Mesothelial cell of epicardium (in vitro differentiated cells): ENCODE data around the gene FGF2. TPM values are rescaled to one million over a fixed set of nuclear protein-coding genes. Genes with fewer than 3 reads are reported as not detected.

Experiments used
- DNase-seq, 2 experiments: peaks; one replicate each; pipeline ENCODE4 v3.0.0; 2021; ENCODE audit warnings: low spot score in 2 of 2; ENCODE audit not compliant: unreplicated experiment in 2 of 2
- H3K27ac Mint-ChIP-seq: 2 replicates; pipeline ENCODE4 v1.8.0; 2021; ENCODE audit warnings: mixed read lengths
- H3K27me3 Mint-ChIP-seq: 2 replicates; pipeline ENCODE4 v1.8.0; 2021; ENCODE audit warnings: low read depth, mixed read lengths
- H3K36me3 Mint-ChIP-seq: 2 replicates; pipeline ENCODE4 v1.8.0; 2021; ENCODE audit warnings: mixed read lengths
- H3K4me1 Mint-ChIP-seq: 2 replicates; pipeline ENCODE4 v1.8.0; 2021; ENCODE audit warnings: mixed read lengths
- H3K4me3 Mint-ChIP-seq: 2 replicates; pipeline ENCODE4 v1.8.0; 2021; ENCODE audit warnings: mild to moderate bottlenecking, moderate library complexity, mixed read lengths
- H3K9me3 Mint-ChIP-seq: 2 replicates; pipeline ENCODE4 v1.8.0; 2021; ENCODE audit warnings: mixed read lengths
- CTCF ChIP-seq: fragments of 200-600 bp; sonication (generic); IDR thresholded peaks from one replicate; pipeline ENCODE4 v1.5.0; 2021; ENCODE audit warnings: antibody characterized with exemption; ENCODE audit not compliant: unreplicated experiment
- total RNA-seq: library from RNA; stranded (reverse); gene quantifications from 3 replicates; pipeline ENCODE4 v1.2.1, GENCODE V29; 2021

The FGF2 gene
- total RNA-seq, 1 donor from 2014 or later: 11.3 TPM

GRCh38 chr4:122914292-122914904 lies 87.8 kb downstream of the FGF2 start:
- H3K27ac Mint-ChIP-seq: no peak overlapping the region
- H3K4me1 Mint-ChIP-seq: no peaks in the 10 kb centered on the region
- no peak overlapping the region for H3K4me3 Mint-ChIP-seq
- no peaks in the 10 kb centered on the region for H3K27me3 Mint-ChIP-seq
- H3K36me3 Mint-ChIP-seq: peaks cover 4% of the 10 kb centered on the region
- no peaks in the 10 kb centered on the region for H3K9me3 Mint-ChIP-seq
- DNase-seq: no peak
- no peak for TF ChIP-seq CTCF

- H3K36me3 Mint-ChIP-seq: peaks cover 4% of the 10 kb centered on the region
- TF ChIP-seq CTCF: no peak
- H3K4me3 Mint-ChIP-seq: no peak overlapping the region
- H3K27me3 Mint-ChIP-seq: no peaks in the 10 kb centered on the region
- no peaks in the 10 kb centered on the region for H3K4me1 Mint-ChIP-seq
- no peaks in the 10 kb centered on the region for H3K9me3 Mint-ChIP-seq
- H3K27ac Mint-ChIP-seq: no peak overlapping the region
- no peak for DNase-seq
Observed at GRCh38 chr4:122914938-122915337, 88.3 kb downstream of the FGF2 start.

- TF ChIP-seq CTCF: no peak
- no peaks in the 10 kb centered on the region for H3K9me3 Mint-ChIP-seq
- no peak overlapping the region for H3K27ac Mint-ChIP-seq
- no peaks in the 10 kb centered on the region for H3K27me3 Mint-ChIP-seq
- H3K4me3 Mint-ChIP-seq: no peak overlapping the region
- DNase-seq: no peak
- H3K4me1 Mint-ChIP-seq: no peaks in the 10 kb centered on the region
- no peaks in the 10 kb centered on the region for H3K36me3 Mint-ChIP-seq
Observed at GRCh38 chr4:122917731-122918130, 91.1 kb downstream of the FGF2 start.

GRCh38 chr4:122920473-122920872 lies 93.8 kb downstream of the FGF2 start:
- no peak for TF ChIP-seq CTCF
- no peaks in the 10 kb centered on the region for H3K36me3 Mint-ChIP-seq
- no peaks in the 10 kb centered on the region for H3K9me3 Mint-ChIP-seq
- no peaks in the 10 kb centered on the region for H3K27me3 Mint-ChIP-seq
- DNase-seq: no peak
- peaks cover 2% of the 10 kb centered on the region for H3K4me1 Mint-ChIP-seq
- no peak overlapping the region for H3K4me3 Mint-ChIP-seq
- no peak overlapping the region for H3K27ac Mint-ChIP-seq

- TF ChIP-seq CTCF: no peak
- Mint-ChIP-seq H3K4me3 (peak overlapping the region; percentile 98), H3K4me1 (peaks cover 2% of the 10 kb centered on the region), H3K27ac (peak overlapping the region; percentile 21), H3K9me3 (no peaks in the 10 kb centered on the region), H3K27me3 (no peaks in the 10 kb centered on the region), H3K36me3 (no peaks in the 10 kb centered on the region)
- no peak for DNase-seq
Observed at GRCh38 chr4:122921300-122921699, 94.7 kb downstream of the FGF2 start.
